RCC 7860 (cell line): ENCODE data around the gene ROM1.
A peak's percentile ranks its signal among the peaks of the same experiment; 100 is the strongest.
"Not testable (repeated sequence)": the region's sequence is repeated elsewhere in the genome, so short reads cannot be mapped to it uniquely, and the experiment has no call there.

Experiments used
- DNase-seq: peaks from one replicate; pipeline ENCODE4 v3.0.0-alpha.2; 2015; ENCODE audit warnings: low spot score
- FAIRE-seq: peaks from 2 replicates; lab custom pipeline; 2012; peaks lifted over from hg19 to GRCh38; lab: Jason Lieb, UNC

The ROM1 gene

DNA sequence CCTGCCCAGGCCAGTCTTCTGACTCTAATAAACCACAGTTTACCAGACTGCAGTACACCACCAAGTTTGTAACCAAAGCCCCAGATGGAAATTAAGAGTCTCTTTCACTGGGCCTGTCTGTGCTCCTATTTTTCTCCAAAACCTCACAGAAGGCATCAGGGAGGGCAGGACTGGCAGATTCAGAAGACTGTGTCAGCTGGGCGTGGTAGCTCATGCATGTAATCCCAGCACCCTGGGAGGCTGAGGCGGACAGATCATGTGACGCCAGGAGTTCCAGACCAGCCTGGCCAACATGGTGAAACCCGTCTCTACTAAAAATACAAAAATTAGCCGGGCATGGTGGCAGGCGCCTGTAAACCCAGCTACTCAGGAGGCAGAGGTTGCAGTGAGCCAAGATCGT, 27.7 kb upstream of the ROM1 start:
- FAIRE-seq, DNase-seq: not testable (repeated sequence)

DNA sequence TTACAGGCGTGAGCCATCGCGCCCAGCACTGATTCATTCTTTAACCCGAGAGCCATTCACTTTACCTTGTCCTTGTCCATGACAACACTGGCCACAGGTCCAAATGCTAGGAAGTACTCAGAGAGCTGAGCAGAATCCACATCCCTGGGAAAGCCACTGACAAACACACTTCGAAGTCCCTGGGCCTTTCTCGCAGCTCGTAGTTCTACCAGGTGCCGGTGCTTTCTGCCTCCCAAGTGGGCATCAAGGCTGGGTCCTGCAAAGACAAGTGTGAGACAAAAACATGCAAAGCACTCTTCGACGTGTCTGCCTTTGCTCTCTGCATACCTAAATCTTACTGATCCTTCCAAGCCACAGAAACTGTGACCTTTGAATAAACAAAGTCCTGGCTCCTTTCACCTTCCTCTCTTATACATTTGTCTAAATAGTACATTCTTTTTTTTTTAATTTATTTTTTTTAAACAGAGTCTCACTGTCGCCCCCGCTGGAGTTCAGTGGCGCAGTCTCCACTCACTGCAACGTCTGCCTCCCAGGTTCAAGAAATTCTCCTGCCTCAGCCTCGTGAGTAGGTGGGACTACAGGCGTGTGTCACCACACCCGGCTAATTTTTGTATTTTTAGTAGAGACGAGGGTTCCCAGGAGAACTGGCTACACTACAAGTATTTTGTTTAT, 24.0 kb upstream of the ROM1 start:
- no peak for DNase-seq
- FAIRE-seq: no peak

DNA sequence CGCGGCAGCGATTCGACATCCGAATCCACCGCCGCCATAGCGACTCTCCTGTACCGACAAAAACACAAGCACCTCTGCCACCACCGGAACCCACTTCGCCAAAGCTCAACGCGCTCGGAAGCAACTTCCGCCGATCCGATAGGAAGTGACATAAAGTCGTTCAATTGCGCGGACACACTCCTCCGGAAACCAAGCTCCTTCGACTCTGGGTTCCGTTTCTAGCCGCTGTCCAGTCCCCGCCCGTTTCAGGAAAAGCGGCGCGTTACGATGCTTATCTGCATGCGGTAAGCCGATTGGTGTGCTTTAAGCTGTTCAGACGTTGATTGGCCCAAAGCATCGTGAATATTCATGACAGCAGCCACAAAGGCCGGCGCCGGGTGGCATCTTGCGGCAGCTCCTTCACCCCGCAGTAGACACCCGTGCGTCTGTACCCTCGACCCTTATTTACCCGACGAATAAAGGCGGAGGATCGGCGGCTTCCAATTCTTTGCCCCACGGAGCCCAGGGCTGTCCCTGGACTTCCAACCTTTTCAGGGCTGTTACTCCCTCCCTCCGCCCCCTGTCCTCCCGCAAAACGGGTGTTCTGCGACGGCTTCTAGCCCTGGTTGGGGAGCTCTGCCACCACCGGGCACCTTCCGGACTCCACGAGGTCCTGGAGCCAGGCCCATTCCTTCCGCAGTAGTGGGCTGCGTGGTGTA, 21.5 kb upstream of the ROM1 start, which contains the start of gene TUT1:
Gene TUT1, minus strand, starts transcription at position 76 of the 698 bp plus-strand sequence. Its CDS starts 38 bp downstream, at position 38.
- DNase-seq: peak; percentile 96
- FAIRE-seq: peak; percentile 89

DNA sequence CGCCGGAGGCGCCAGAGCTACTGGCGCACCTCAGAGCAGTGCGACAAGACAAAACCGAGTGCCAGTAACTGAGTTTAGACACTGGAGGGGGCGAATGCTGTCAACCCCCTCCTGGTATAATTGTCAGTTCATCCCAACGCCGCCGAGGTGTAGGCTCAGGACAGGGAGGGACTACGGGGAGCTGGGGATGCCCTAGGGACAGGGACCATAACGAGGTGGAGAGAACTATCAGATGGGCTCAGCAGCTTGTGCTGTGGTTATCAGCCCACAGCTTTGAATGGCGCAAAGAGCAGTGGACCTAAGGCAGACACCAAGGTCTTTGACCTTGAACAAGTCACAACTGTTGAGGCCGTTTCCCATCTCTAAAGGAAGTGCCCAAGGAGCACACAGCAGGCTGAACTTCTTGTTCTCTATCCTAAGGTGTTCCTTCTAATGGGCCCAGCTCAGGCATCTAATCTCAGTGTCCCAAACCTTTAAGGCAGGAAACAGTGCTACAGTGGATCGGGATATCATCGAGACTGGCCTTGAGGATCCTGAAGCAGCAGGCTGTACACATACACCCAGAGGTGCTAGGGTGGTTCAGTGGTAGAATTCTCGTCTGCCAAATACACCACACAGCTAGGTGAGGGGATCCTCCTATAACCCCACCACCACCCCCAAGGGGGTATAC, 20.8 kb upstream of the ROM1 start:
- FAIRE-seq: no peak
- no peak for DNase-seq

DNA sequence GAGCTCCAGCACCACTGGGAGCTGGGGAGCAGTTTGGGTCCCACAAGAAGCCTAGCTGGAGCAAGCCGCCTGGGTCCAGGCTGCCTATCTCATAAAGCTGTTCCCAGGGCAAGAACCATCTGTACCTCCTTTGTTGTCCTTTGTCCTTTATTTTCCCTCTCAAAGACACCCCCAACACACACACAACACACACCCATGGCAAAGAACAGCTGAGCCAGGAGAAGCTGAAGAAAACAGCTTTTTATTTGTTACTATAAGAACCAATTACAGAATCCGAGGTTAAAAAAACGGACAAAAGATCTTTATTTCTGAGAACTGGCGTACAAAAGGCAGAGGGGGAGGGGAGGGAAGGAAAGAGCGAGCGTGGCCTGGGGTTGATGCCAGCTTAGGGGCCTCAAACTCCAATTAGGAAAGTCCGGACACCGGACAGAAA, 20.1 kb upstream of the ROM1 start:
- DNase-seq: no peak
- no peak for FAIRE-seq

DNA sequence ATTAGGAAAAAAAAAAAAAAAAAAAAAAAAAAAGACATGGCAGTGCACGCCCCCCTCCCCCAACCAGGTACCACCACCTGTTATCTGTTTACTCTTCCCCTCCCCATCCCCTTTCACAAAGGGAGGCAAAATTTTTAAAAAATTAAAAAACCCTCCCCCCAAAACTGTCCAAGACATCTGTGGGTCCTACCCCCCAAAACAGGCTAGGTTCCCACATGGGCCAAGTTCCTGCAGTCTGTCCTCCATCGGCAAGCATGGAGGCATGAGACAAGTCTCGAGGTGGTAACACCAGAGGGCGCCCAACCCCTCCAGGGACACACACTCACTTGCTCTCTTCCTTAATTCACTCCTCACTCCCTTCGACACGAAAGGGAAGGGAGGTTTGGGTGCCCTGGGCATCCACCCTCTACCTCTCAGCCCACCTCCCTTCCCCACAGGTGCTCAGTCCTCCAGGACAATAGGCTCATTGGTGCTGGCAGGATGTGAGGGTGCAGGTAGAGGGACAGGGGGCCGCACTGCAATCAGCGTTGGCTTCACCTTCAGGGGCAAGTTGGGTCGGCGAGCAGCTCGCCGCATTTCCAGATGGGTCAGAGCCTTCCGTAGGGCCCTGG, 19.5 kb upstream of the ROM1 start:
- no peak for FAIRE-seq
- peak; percentile 34 for DNase-seq

DNA sequence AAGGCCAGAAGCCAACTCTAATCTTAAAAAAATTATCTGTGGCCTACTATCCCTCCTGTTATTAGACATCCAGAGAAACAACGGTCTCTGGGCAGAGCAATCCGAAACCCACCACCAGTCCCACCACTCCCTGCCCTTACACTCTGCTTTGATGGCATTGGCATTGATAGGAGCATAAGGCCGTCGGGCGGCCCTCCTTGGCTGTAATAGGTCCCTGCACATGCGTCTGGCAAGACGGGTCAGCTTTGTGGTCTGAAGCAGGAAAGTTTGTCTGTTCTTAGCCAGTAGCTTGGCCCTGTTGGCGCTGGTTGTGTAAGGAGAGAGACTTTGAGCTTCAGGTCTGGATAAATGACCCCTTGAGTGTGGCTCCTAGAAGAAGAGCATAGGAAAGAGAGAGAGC, 17.9 kb upstream of the ROM1 start:
- no peak for FAIRE-seq
- no peak for DNase-seq

DNA sequence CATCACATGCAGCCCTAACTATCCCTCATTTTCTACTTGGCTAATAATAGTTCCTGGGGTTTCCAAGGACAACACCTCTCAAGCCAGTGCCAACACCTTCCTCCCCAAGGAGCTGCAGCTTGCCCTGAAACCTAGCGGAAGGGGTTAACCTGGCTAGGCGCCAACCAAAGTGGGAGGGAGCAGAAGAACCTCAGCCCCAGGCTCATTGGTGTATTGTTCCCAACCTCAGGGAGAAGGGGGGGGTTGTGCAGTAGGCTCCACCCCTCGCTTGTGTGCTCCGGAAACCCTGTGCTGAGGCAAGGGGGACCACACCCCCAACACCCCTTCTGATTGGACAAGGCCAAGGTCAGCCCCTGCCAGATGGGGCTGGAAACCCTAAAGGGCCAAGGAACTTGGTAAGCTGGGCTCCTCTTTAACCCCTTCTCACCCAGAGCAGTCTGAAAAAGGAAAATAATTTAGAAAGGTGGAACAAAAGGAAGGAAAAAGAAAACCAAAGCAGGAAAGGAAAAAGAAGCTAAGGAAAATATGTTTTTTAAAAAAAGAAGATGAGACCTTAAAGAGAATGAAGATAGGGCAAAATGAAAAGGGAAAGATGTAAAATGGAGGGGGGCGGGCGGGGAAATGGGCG, 13.9 kb upstream of the ROM1 start:
- DNase-seq: peak; percentile 89
- peak; percentile 83 for FAIRE-seq

DNA sequence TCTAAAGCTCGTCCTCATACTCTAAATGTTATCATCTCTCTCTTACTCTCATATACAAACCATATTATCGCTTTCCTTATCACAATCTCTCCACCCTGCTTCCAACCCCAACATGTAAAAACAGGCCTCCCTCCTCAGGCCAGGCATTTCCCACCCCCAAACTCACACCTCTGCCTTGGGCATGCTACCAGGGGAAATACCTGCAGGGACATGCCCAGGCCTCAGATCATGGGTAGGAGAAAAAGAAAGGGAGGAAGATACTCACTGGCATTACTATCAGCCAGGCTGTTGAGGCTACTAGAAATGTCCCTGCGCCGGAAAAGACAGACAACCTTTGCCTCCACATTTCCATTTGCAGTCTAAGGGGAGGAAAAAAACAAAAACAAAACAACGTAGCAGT, 13.2 kb upstream of the ROM1 start:
- FAIRE-seq (no peak), DNase-seq (no peak)

DNA sequence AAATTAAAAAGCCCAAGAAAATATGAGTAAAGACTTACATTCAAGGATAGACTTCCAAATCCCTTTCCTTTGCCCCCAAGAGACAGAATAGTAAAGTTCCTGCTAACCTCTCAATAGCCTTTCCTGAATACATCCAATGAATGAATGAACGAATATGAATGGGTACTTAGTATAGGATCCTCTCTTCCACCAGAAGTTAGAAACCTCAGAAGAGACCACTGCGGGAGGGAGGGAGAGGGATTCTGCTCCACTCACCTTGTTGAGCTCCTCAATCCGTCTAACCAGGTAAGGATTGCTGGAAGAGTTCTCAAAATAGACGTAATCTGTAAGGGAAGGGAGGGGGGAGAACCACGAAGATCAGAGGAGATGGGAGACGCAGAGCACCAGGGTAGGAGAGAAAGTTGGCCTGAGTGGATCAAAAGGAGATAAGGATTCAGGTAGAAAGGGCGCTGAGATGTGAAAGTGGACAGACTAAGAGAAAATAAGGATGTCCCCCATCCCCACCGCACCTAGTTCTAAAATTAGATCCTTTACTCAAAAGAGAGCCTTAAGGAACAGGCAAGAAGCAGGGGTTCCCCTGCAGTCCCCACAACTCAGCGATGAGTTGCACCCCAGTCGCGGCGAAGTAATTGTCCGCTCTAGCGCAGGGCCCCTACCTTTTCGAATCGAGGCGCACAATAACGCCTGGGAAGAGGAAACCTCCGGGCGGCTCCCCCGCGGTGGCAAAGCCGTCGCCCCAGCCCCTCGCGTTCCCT, 12.5 kb upstream of the ROM1 start:
- FAIRE-seq (no peak), DNase-seq (no peak)

DNA sequence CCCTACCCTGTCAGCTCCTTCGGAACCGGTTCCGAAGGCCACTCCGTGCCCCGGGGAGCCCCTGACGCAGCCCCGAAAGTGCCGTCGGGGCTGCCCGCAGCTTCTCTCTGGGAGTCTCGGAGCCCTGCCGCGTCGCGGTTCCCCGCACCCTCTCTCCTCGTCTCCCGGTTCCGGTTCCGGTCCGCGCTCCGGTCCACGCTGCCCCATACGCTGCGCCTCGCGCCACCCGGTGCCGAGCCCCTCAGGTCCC, 12.0 kb upstream of the ROM1 start:
- FAIRE-seq (no peak), DNase-seq (no peak)

DNA sequence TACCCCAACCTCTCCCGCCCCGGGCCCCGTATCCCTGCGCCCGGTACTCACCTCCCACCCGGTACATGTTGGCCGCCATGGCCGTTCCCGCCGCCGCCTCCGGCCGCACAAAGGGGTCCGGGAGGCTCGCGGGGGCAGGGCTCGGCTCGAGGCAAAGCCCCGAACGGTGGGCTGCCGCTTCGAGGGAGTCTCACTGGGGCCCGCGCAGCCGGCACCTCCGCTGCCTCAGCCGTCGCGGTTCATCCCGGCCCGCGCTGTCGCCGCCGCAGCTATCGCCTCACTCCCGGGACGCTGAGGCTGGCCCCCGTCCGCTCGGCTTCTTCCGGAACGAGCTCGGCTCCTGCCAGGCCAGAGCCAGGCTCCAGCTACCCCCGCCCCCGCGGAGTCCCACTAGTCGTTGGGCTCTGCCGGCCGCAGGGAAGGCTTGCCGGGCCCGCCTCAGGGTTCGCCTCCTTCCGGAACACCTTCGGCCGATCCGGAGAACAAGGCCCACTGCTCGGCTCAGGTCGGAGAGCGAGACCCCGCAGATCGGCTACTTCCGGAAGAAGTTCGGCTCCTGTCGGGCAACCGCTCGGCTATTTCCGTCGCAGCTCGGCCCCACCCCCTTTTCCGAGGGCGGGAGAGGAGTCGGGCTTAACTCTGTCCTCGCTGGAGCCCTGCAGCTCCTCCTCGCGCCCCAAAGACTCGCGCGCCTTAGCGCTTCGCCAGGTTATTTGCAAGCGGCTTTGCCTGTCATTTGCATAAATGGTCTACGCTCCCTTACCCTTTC, 11.5 kb upstream of the ROM1 start, which contains the start of gene MTA2:
Gene MTA2, minus strand, starts transcription at position 494 of the 769 bp plus-strand sequence. Its CDS starts 415 bp downstream, at position 79.
- peak; percentile 87 for FAIRE-seq
- peak; percentile 93 for DNase-seq

DNA sequence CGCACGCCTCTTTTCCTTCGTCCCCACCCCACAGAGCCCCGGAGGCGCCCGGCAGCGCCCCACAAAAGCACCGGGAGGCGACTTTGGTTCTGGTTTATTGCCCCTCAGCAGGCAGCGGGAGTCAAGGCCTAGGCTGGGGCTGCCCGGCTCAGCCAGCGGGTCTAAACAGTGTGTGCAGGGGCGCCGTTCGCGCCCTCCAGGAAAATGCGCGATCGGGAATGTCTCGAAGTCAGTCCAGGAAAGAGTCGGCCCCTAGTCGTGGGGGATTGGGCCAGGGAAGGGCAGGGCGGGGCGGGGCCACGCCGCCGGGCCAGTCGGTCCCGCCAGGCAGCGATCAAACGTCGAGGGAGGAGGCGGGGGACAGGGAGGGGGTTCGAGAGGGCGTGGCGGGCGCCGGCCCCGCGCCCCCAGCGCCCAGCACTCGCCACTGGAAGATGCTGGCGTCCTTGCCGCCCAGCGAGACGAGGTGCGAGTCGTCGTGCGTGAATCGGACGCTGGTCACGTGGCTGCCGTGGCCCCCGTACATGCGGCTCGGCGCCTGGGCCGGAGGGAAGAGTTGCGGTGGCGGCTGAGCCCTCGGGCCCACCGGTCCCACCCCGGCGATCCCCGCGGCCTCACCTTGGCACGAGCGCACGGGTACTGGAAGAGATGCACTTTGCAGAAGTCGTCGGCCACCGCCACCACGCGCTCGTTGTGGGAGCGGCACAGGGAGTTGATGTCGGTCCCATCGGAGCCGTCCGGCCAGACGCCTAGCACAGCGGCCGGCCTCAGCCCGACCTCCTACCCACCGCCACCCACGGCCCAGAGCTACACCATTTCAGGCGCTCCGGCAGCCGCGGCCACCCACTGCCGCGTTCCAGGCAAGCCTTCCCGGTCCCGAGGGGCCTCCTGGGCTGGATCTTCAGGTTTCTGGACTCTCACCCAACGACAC, 10.7 kb upstream of the ROM1 start:
- FAIRE-seq (no peak), DNase-seq (no peak)

DNA sequence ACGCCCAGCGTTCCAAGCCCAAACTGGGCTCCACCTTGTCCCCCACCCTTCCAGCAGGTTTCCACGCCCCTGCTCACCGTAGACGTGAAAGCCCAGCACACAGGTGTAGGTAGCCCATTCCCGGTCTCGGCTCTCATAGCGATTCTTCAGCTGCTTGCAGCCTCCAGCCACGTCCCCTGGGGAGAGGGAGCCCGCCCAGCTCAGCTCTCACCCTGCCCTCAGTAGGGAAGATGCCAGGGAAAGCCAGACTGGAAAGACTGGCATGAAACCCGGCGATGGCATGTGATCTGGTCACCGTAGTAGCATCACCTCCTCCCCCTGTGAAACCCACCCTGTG, 10.0 kb upstream of the ROM1 start:
- no peak for DNase-seq
- no peak for FAIRE-seq

DNA sequence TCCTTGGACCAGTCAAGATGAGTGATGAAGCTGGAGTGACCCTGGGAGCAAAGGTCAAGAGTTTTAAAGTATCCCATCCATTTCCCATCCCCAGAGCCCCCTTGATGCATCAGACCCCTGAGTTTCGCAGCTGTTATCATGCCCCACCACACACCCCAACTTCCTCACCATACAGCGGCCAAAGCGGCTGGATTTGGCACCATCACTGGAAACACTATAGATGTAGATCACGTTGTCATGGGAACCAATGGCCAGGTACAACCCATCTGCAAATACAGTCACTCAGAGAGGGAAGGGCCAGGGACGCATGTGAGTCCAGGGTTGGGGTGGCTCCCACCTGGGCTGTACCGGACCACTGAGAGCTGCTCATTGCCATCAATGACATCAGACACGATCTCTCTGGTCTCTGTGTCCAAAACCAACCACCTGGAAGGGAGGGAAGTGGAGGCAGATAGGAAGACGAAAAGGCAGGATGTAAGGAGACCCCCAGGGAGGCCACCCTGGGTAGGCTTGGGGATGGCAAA, 9.2 kb upstream of the ROM1 start:
- FAIRE-seq: no peak
- no peak for DNase-seq

DNA sequence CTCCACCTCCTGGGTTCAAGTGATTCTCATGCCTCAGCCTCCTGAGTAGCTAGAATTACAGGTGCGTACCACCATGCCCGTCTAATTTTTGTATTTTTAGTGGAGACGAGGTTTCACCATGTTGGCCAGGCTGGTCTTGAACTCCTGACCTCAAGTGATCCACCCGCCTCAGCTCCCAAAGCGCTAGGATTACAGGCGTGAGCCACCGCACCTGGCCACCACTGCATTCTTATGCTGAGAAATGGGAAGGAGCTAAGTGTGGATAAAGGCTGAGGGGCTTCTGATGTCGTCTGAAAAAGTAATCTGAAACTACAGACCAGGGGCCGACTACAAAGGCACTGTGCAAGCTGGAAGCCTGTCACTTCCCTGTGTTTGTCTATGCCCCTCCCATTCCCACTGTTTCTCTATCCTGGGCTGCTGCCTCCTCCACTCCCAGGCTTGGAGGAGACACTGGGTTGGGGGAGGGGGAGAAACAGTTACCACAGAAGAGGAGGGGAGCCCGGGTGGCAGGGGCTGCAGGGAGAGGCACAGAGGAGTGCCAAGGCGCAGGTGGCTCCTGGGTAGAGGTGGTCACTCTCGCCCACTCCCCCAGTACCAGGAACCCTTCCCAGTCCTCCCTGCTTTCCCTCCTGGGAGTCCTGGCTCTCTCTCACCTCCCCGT, 8.5 kb upstream of the ROM1 start:
- DNase-seq (no peak), FAIRE-seq (no peak)

DNA sequence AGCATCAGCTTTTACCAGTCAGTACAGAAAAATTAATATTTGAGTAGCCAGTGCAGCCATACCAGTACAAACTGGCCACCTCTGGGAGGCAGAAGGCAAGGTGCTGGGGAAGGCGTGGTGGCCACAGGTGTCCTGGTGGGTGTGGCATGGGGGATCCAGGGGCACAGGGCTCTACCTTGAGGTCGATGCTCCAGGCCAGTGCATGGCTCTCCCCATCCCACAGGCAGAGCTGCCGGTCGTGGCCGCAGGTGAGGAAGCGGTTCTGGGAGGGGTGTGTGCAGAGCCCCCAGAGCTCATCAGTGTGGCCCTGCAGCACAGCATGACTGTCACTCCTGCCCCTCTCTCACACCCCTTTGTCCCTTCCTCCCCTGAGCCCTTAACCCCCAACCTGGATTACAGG, 7.6 kb upstream of the ROM1 start:
- DNase-seq (no peak), FAIRE-seq (no peak)

DNA sequence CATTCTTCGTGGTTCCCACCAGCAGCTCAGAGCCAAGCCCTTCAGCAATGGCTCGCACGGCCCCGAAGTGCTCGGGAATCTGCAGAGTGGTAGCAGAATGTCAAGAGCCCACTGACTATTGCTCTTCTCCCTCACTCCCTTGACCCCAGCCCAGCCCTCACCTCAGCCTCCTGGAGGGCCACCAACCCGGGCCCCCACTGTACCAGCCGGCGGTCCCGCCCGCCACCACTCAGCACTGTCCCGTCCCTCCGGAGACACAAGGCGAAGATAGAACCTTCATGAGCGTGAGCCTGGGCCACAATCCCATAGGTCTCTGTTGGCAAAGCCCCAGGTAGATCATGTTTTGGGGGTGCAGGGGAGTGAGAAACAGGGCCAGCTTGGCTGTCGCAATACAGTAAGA, 7.2 kb upstream of the ROM1 start:
- no peak for DNase-seq
- no peak for FAIRE-seq
